Parathyroid adenoma (tissue), 2 donors: ENCODE data around the gene NECTIN3.

Experiments used
- H2AFZ ChIP-seq: fragments of 300-600 bp; sonication (generic); one replicate; pipeline ENCODE4 v1.7.0; 2017; ENCODE audit warnings: antibody characterized with exemption, mild to moderate bottlenecking
- H3K27ac ChIP-seq: fragments of 300-600 bp; sonication (generic); one replicate; pipeline ENCODE4 v1.7.0; 2017
- H3K27me3 ChIP-seq: fragments of 300-600 bp; sonication (generic); one replicate; pipeline ENCODE4 v1.7.0; 2017; ENCODE audit warnings: low read length; ENCODE audit not compliant: control insufficient read depth, insufficient read depth
- H3K36me3 ChIP-seq: fragments of 300-600 bp; sonication (generic); one replicate; pipeline ENCODE4 v1.7.0; 2017; ENCODE audit warnings: low read length; ENCODE audit not compliant: control insufficient read depth, insufficient read depth
- H3K4me1 ChIP-seq: fragments of 300-600 bp; sonication (generic); one replicate; pipeline ENCODE4 v1.7.0; 2017; ENCODE audit warnings: control low read depth
- H3K4me2 ChIP-seq: fragments of 300-600 bp; sonication (generic); one replicate; pipeline ENCODE4 v1.7.0; 2017; ENCODE audit warnings: low read length
- H3K4me3 ChIP-seq: fragments of 300-600 bp; sonication (generic); one replicate; pipeline ENCODE4 v1.7.0; 2017; ENCODE audit warnings: low read depth, low read length
- H3K79me2 ChIP-seq: fragments of 300-600 bp; sonication (generic); one replicate; pipeline ENCODE4 v1.7.0; 2017; ENCODE audit warnings: control low read depth
- H3K9ac ChIP-seq: fragments of 300-600 bp; sonication (generic); one replicate; pipeline ENCODE4 v1.7.0; 2017; ENCODE audit warnings: mild to moderate bottlenecking
- H3K9me3 ChIP-seq: fragments of 300-600 bp; sonication (generic); one replicate; pipeline ENCODE4 v1.7.0; 2017; ENCODE audit warnings: low read length; ENCODE audit not compliant: control insufficient read depth
- CTCF ChIP-seq: fragments of 300-600 bp; sonication (generic); IDR thresholded peaks from one replicate; pipeline ENCODE4 v1.7.0; 2017; ENCODE audit warnings: antibody characterized with exemption, mild to moderate bottlenecking
- donor health status: primary hyperparathyroidism.

The NECTIN3 gene

DNA sequence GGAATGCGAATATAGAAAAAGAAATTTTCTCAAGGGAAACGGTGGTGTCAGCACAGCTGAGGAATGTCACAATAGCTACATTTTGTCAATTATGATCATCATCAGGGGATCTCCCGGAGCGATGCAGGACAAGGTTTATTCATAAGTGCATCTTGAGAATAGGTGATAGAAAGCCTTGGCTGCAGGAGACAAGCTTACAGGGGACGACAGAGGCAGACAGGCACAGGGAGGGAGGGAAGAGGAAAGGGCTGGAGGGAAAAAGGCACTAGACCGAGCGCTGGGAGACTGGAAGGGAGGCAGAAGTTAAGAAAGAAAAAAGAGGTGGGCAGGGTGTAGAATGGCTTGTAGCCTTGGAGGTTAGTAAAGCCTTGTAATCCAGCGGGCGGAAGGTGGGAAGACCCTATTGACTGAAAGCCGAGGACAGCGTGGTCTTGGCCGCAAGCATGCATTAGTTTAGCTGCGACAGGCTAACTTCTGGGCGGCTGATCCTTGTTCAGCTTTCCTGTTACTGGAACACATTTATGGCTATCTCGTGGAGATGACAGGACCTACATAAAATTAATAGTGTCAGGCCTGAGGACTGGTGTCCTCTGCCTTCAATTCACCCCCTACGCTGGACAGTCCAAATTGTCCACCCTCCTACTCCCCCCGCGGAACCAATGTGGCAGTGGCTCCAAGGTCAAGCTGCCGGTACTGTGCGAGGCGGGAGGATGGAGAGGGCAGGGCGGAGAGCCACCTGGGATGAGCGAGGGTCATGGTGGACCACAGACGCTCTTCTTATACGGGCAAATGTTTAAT, 1.4 kb upstream of the NECTIN3 start:
- TF ChIP-seq CTCF = no peak
- no peaks in the 10 kb centered on the region for H3K79me2 ChIP-seq
- H3K4me3 ChIP-seq = peak overlapping the region; percentile 72
- H3K9ac ChIP-seq = no peak overlapping the region
- peak overlapping the region; percentile 71 for H3K27ac ChIP-seq
- peak overlapping the region; percentile 94 for H2AFZ ChIP-seq
- H3K4me1 ChIP-seq = no peaks in the 10 kb centered on the region
- H3K9me3 ChIP-seq = no peaks in the 10 kb centered on the region
- H3K36me3 ChIP-seq = no peaks in the 10 kb centered on the region
- H3K27me3 ChIP-seq = no peaks in the 10 kb centered on the region
- H3K4me2 ChIP-seq = peak overlapping the region; percentile 85

GRCh38 chr3:111070772-111071256, 802 bp upstream of the NECTIN3 start:
- Histone ChIP-seq H3K27ac (peak overlapping the region; percentile 71), H3K36me3 (no peaks in the 10 kb centered on the region), H2AFZ (peak overlapping the region; percentile 94), H3K4me1 (no peaks in the 10 kb centered on the region), H3K4me3 (peak overlapping the region; percentile 72), H3K9ac (no peak overlapping the region), H3K9me3 (no peaks in the 10 kb centered on the region), H3K27me3 (no peaks in the 10 kb centered on the region), H3K4me2 (peak overlapping the region; percentile 85), H3K79me2 (no peaks in the 10 kb centered on the region)
- no peak for TF ChIP-seq CTCF

DNA sequence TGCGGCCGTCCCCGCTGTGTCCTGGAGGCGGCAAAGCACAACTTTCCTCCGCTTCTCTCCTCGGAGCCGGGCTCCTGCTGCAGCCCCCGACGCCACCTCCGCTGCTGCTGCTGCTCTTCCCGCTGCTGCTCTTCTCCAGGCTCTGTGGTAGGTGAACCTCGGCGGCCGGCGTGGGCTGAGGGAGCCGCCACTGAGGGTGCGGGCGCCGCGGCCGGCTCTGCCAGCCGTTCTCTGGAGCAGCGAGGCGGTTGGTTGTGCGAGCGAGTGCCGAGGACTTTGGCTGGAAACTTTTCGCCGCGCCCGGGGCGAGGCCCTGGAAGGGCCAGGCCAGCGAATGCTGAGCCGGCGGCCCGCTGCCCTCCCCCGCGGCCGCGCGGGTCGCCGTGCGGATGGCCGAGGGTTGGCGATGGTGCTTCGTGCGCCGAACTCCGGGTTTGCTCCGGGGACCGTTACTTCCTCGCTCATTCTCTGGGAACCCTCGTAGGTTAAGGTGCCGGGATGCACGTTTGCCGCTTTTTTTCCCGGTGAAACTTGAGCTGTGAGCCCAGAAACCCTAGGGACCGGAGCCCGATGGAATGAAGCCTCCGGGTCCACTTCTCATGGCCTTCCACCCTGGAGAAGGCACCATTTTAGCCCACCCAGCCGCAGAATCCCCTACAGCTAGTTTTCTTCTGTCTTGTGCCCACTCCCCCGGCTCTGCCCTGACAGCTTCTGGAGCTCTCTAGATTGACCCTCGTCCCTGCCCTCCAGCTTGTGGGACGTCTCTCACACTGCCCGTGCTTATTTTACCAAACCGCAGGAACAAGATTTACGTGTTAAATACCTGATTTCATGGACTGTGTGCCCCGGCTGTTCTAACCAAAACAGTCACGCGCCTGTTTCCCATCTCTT, 660 bp downstream of the NECTIN3 start:
- Histone ChIP-seq H3K9me3 (no peaks in the 10 kb centered on the region), H3K27me3 (no peaks in the 10 kb centered on the region), H3K27ac (peak overlapping the region; percentile 58), H3K79me2 (no peaks in the 10 kb centered on the region), H3K4me2 (peak overlapping the region; percentile 89), H3K4me3 (peak overlapping the region; percentile 72), H3K4me1 (no peaks in the 10 kb centered on the region), H3K9ac (no peak overlapping the region), H2AFZ (peak overlapping the region; percentile 94), H3K36me3 (no peaks in the 10 kb centered on the region)
- no peak for TF ChIP-seq CTCF

- Histone ChIP-seq H3K4me2 (peak overlapping the region; percentile 89), H3K36me3 (no peaks in the 10 kb centered on the region), H3K27me3 (no peaks in the 10 kb centered on the region), H3K27ac (no peak overlapping the region), H3K9ac (no peak overlapping the region), H2AFZ (no peak overlapping the region), H3K4me1 (no peaks in the 10 kb centered on the region), H3K79me2 (no peaks in the 10 kb centered on the region), H3K4me3 (peak overlapping the region; percentile 72), H3K9me3 (no peaks in the 10 kb centered on the region)
- TF ChIP-seq CTCF = no peak
These were observed 1.6 kb downstream of the NECTIN3 start for GRCh38 chr3:111073218-111073617.
